ENCODE measurements around the gene CCDC12.

The CCDC12 gene

DNA sequence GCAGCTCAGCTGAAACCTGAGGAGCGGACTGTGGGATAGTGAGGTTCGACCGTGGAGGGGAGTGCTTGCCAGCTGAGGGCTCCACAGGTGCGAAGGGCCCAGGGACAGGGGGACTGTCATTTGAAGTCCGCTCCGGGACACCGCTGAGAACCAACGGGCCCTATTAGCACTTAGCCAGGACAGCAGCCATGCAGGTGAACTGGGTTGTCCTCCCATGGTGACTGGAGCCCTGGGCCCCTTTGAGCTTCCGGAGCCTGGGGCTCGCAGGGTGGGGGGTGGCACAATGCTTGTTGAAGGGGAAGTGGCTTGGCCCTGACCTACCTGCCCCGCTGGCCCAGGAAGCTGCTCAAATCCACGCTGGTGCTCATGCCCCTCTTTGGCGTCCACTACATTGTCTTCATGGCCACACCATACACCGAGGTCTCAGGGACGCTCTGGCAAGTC, 74.3 kb downstream of the CCDC12 start:
- no peak for DNase-seq
- Mint-ChIP-seq H3K36me3 (ENCODE audit: low read depth) (no peaks in the 10 kb centered on the region), H3K27ac (no peak overlapping the region)

DNA sequence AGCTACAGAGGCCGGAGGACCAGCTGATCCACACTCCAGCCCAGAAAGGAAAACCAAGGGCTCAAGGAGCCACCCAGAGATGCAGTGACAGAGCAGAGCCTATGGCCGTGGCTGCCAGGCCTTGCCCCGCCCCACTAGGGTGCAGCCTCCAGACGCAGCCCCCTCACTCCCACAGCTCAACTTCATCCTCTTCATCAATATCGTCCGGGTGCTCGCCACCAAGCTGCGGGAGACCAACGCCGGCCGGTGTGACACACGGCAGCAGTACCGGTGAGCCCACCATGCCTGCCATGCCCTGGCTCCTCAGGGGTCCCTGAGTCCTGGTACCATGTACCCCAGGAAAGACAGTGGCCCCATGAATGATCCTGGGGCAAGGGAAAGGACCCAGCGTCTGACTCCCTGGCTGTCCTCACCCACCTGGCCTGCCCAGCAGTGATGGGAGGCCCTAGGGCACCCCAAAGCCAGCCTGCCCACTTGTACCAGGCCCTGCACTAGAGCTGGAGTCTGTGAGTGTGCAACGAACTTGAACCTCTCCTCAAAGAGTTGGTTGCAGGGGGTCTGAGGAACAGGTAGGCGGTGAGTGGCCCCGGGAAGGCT, 74.9 kb downstream of the CCDC12 start:
- H3K4me1 Mint-ChIP-seq = peaks cover 8% of the 10 kb centered on the region
- no peaks in the 10 kb centered on the region for H3K36me3 Mint-ChIP-seq (ENCODE audit: low read depth)
- DNase-seq = no peak
- TF ChIP-seq, protein P1, sequence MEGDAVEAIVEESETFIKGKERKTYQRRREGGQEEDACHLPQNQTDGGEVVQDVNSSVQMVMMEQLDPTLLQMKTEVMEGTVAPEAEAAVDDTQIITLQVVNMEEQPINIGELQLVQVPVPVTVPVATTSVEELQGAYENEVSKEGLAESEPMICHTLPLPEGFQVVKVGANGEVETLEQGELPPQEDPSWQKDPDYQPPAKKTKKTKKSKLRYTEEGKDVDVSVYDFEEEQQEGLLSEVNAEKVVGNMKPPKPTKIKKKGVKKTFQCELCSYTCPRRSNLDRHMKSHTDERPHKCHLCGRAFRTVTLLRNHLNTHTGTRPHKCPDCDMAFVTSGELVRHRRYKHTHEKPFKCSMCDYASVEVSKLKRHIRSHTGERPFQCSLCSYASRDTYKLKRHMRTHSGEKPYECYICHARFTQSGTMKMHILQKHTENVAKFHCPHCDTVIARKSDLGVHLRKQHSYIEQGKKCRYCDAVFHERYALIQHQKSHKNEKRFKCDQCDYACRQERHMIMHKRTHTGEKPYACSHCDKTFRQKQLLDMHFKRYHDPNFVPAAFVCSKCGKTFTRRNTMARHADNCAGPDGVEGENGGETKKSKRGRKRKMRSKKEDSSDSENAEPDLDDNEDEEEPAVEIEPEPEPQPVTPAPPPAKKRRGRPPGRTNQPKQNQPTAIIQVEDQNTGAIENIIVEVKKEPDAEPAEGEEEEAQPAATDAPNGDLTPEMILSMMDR (IDR thresholded peaks at IDR 0.05) = no peak
- peaks cover 10% of the 10 kb centered on the region for H3K27me3 Mint-ChIP-seq (ENCODE audit: low read depth, poor library complexity)
- no peak overlapping the region for H3K4me3 Mint-ChIP-seq
- no peaks in the 10 kb centered on the region for H3K9me3 Mint-ChIP-seq
- H3K27ac Mint-ChIP-seq = no peak overlapping the region

More for the DNA sequence above, 74.3 kb downstream of the CCDC12 start:
- no peak overlapping the region for H3K4me3 Mint-ChIP-seq
- TF ChIP-seq, protein P1 (IDR thresholded peaks at IDR 0.05) = no peak
- peaks cover 8% of the 10 kb centered on the region for H3K4me1 Mint-ChIP-seq
- H3K27me3 Mint-ChIP-seq (ENCODE audit: low read depth, poor library complexity) = peaks cover 10% of the 10 kb centered on the region
- no peaks in the 10 kb centered on the region for H3K9me3 Mint-ChIP-seq

DNA sequence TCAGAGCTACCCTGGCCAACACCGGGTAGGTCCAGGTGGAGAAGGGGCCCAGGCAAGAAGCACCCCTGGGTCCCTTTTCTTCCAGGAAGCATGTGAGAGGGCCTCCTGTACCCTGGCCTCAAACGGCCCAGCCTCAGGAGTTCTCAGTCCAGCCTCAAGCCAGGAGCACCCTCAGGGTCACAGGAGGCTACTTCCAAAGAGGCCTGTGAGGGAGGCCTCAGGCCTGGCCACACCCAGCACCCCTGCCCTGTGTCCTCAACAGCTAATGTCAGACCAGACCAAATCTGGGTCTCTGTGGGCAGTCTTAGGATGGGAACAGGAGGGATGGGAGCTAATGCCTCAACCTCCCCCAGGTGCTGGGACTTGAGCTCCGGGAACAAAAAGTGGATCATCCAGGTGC, 75.5 kb downstream of the CCDC12 start:
- Mint-ChIP-seq H3K4me3 (no peak overlapping the region), H3K36me3 (ENCODE audit: low read depth) (no peaks in the 10 kb centered on the region), H3K4me1 (peaks cover 8% of the 10 kb centered on the region), H3K27ac (no peak overlapping the region), H3K9me3 (no peaks in the 10 kb centered on the region), H3K27me3 (ENCODE audit: low read depth, poor library complexity) (peaks cover 10% of the 10 kb centered on the region)
- no peak for DNase-seq
- TF ChIP-seq, protein P1 (IDR thresholded peaks at IDR 0.05) = no peak

DNA sequence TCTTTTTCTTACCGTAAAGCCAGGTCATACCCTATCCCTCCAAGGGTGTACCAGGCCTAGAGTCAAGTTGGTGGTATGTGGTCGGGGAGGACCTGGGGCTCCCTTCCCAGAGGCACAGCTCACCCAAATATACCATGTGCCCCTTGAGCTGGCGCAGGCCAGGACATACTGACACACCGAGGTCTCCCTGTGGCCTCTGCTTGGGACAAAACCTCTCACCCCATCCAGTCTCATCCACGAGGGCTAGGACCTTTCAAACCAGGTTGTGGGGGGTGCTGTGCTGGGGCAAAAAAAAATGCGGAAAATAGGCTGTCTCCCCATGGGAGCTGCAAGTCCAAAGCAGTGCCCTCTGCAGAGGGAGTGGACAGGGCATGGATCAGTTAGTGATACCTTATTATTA, 76.2 kb downstream of the CCDC12 start:
- no peak for DNase-seq
- Mint-ChIP-seq H3K36me3 (ENCODE audit: low read depth) (no peaks in the 10 kb centered on the region), H3K27me3 (ENCODE audit: low read depth, poor library complexity) (peaks cover 10% of the 10 kb centered on the region), H3K9me3 (no peaks in the 10 kb centered on the region), H3K4me3 (no peak overlapping the region), H3K4me1 (peaks cover 9% of the 10 kb centered on the region), H3K27ac (no peak overlapping the region)
- TF ChIP-seq, protein P1 (IDR thresholded peaks at IDR 0.05) = no peak

DNA sequence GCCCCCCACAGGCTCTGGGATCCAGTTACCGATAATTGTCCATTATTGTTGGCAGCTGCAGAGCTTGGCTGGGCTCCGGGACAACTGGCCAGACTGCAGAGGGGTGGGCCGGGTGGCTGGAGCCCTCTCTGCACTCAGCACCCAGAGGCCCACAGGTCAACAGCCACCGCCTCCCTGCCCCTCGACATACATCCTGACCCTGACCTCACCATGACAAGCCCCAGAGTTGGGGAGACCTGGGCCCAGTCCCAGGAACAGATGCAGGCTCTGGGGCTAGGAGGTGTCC, 76.6 kb downstream of the CCDC12 start:
- TF ChIP-seq, protein P1 (IDR thresholded peaks at IDR 0.05) = no peak

More for the DNA sequence above, 76.6 kb downstream of the CCDC12 start:
- Mint-ChIP-seq H3K36me3 (ENCODE audit: low read depth) (no peaks in the 10 kb centered on the region), H3K4me1 (peaks cover 12% of the 10 kb centered on the region), H3K4me3 (no peak overlapping the region), H3K9me3 (no peaks in the 10 kb centered on the region), H3K27me3 (ENCODE audit: low read depth, poor library complexity) (peaks cover 10% of the 10 kb centered on the region), H3K27ac (no peak overlapping the region)
- DNase-seq = no peak

Measured in nephron progenitor cell (in vitro differentiated cells).